Testis (tissue), 3 donors: Measurements from ENCODE around the gene SLC12A4. TPM values are rescaled to one million over a fixed set of nuclear protein-coding genes. Genes with fewer than 3 reads are reported as not detected.

Experiments
- DNase-seq: peaks from one replicate; pipeline ENCODE4 v3.0.0-alpha.2; 2019
- H3K27ac ChIP-seq, 2 donors: fragments of 200-600 bp; sonication (generic); one replicate each; pipeline ENCODE4 v1.5.1; 2019
- H3K27me3 ChIP-seq: fragments of 200-600 bp; sonication (generic); one replicate; pipeline ENCODE4 v1.5.1; 2019
- H3K36me3 ChIP-seq: fragments of 200-600 bp; sonication (generic); one replicate; pipeline ENCODE4 v1.5.1; 2017; ENCODE audit warnings: low read depth; ENCODE audit errors: missing control alignments
- H3K4me1 ChIP-seq: fragments of 200-600 bp; sonication (generic); one replicate; pipeline ENCODE4 v1.5.1; 2019
- H3K4me3 ChIP-seq, 2 donors: fragments of 200-600 bp; sonication (generic); one replicate each; pipeline ENCODE4 v1.5.1; 2017 to 2019
- H3K9me3 ChIP-seq: fragments of 200-600 bp; sonication (generic); one replicate; pipeline ENCODE4 v1.5.1; 2017
- POLR2A ChIP-seq: fragments of 450-650 bp; IDR thresholded peaks from one replicate; pipeline ENCODE4 v1.6.1; 2017; ENCODE audit warnings: antibody characterized with exemption, mild to moderate bottlenecking, moderate library complexity
- WGBS, 2 donors: methylation state at CpG; one replicate each; pipeline ENCODE4 v1.1.5; 2018; 5-methylcytosine and 5-hydroxymethylcytosine counted together
- intact Hi-C: fragments of 100-400 bp; cut with DNase I; formaldehyde crosslinking; loops from one replicate; pipeline ENCODE4 v1.15.1; 2023; ENCODE audit warnings: low total_unique reads
- polyA plus RNA-seq: library from polyadenylated mRNA; stranded (reverse); fragments of 350-450 nt; fragmentation: Illumina TruSeq; extraction: RNeasy Lipid Tissue Mini Kit (QIAGEN cat#74804); gene quantifications from one replicate; pipeline ENCODE4 v1.2.3, GENCODE V29; 2014; ENCODE audit warnings: low read depth, low replicate concordance; ENCODE audit not compliant: insufficient read depth
- total RNA-seq, 2 donors: library from RNA; depleted of rRNA; stranded (reverse); fragments of >200 nt; gene quantifications; one replicate each; pipeline ENCODE4 v1.2.3, GENCODE V29; 2016
- TF ChIP-seq, protein P1 (sequence below), 3 experiments: fragments of 450-650 bp in 2 of 3; fragments of 200-600 bp in 1 of 3; sonication (generic) in 1 of 3; IDR thresholded peaks; one replicate each; pipeline ENCODE4 v1.5.1; 2016 to 2019; ENCODE audit warnings: antibody characterized with exemption in 3 of 3, mild to moderate bottlenecking in 2 of 3, moderate library complexity in 1 of 3

The SLC12A4 gene
- total and polyA plus RNA-seq, 3 donors from 2014 or later = 46.7 to 68.4 (median 64.3) TPM

DNA sequence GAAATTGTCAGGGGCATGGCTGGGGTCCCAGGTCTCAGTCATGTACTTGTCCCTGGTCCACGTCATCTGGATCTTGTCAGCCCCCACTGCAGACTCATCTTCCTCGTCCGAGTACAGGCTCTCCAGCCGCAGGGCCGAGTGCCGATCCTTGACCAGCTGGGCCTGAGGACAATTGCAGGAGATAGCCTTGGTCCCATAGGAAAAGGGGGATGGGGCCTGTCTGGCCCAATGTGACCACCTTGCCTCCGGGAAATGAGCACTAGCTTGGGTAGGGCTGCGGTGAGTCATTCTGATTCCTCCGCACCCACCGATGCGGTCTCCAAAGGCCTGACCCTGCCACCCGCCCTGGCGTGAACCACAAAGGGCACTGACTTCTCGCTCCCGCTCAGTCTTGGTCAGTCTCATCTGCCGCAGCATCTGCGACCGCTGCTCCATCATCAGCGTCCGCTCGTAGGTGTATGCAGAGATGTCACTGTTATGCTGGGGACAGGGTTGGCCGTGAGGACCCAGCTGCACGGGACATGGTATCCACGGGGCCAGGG lies 23.0 kb downstream of the SLC12A4 start:
- no peaks in the 10 kb centered on the region for H3K36me3 ChIP-seq
- DNase-seq = no peak
- H3K27ac ChIP-seq = no peak overlapping the region
- intact Hi-C loops = no loop called here
- peaks cover 15% of the 10 kb centered on the region for H3K4me1 ChIP-seq
- H3K27me3 ChIP-seq = no peaks in the 10 kb centered on the region
- H3K9me3 ChIP-seq = no peaks in the 10 kb centered on the region
- no peak overlapping the region for H3K4me3 ChIP-seq
- TF ChIP-seq, protein P1, sequence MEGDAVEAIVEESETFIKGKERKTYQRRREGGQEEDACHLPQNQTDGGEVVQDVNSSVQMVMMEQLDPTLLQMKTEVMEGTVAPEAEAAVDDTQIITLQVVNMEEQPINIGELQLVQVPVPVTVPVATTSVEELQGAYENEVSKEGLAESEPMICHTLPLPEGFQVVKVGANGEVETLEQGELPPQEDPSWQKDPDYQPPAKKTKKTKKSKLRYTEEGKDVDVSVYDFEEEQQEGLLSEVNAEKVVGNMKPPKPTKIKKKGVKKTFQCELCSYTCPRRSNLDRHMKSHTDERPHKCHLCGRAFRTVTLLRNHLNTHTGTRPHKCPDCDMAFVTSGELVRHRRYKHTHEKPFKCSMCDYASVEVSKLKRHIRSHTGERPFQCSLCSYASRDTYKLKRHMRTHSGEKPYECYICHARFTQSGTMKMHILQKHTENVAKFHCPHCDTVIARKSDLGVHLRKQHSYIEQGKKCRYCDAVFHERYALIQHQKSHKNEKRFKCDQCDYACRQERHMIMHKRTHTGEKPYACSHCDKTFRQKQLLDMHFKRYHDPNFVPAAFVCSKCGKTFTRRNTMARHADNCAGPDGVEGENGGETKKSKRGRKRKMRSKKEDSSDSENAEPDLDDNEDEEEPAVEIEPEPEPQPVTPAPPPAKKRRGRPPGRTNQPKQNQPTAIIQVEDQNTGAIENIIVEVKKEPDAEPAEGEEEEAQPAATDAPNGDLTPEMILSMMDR (IDR thresholded peaks at IDR 0.05) = no peak
- no peak for TF ChIP-seq POLR2A
- 89% methylated on average over 24 of the region's 24 CpGs; no CpG with 5 or more reads in 1 of the 2 donors for WGBS, 2 donors

DNA sequence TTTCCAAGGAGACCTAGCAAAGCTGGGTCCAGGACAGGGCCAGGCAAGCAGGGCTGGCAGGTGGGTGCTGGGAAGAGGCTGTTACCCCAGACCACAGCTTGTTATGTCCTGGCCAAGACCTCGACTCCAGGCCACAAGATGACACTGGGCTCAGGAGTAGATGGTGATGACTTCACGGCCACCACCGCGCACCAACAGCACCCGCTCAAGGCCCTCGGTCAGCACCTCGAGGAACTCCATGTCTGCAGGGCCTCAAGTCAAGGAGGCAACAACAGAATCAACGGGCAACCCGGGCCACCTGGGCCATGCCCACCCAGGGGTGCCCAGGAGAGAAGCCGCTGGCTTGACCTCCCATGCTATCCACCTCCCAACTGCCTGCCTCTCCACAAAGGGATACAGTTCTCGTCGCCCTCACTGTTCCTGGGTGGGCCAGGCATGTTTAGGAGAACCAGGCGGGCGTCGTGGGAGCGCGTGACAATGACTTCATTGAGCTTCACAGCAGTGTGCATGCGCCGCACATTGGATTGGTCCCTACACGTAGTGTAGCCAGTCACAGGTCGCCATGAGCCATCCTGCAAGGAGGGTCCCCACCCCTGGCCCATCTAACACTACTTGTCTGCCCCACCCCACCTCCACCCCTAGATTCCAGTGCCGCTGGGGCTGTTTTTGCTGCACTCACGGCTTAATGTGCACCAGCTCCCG lies 23.6 kb downstream of the SLC12A4 start:
- H3K4me3 ChIP-seq = no peak overlapping the region
- H3K27ac ChIP-seq = peak overlapping the region; percentile 42 to 60
- H3K36me3 ChIP-seq = no peaks in the 10 kb centered on the region
- WGBS, 2 donors = 96% methylated on average over 8 to 24 of the region's 24 CpGs
- H3K4me1 ChIP-seq = peaks cover 15% of the 10 kb centered on the region
- no peak for DNase-seq
- no peaks in the 10 kb centered on the region for H3K9me3 ChIP-seq
- intact Hi-C loops = no loop called here
- TF ChIP-seq, protein P1 (IDR thresholded peaks at IDR 0.05) = no peak
- no peaks in the 10 kb centered on the region for H3K27me3 ChIP-seq

DNA sequence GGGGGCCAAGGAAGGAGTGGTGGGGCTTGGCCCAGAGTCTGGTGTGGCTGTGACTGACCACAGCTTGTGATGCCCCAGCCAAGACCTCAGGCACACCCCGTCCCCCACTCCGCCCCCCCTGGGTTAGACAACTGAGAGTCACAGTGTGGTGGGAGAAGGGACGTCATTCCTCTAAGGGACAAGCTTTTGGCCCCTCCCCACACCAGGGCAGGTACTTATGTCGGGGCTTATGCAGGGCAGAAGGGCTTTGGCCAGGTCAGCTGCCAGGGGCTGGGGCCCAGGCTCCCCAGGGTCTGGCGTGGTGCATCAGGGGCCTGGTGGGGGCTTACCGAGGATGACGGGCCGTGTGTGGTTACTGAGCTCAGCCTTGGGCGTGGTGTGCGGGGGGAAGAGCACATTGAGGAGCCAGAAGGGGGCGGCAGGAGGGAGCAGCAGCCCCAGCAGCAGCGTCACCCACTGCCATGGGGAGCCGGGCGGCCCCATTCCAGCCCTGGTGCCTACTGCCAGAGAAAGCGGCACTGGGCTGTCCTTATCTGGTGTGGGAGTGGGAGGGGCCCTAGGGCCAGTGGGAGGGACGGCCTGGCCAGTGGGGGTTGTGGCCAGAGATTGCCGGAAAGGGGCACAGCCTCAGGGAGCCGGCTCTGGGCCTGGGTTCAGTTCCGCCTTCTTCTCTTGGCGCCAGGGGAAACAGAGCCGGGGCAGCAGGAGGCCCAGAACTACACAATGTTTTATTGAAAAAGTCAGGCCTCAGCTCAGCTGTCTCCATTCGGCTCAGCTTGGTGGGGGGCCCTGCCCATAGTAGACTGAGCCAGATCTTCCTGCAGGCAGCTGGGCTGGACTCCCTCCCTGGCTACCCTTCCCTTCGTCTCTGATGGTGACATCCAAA lies 24.6 kb downstream of the SLC12A4 start, which contains the start of gene LCAT:
TSS of gene LCAT (minus strand) at position 502 of the 886 bp plus-strand sequence. CDS start at position 483, 19 bp downstream.
- peaks cover 15% of the 10 kb centered on the region for H3K4me1 ChIP-seq
- DNase-seq = peak; percentile 81
- no peak for TF ChIP-seq POLR2A
- 36 to 40% methylated on average over 9 to 23 of the region's 23 CpGs for WGBS, 2 donors
- no peaks in the 10 kb centered on the region for H3K9me3 ChIP-seq
- intact Hi-C loops = no loop called here
- H3K4me3 ChIP-seq = no peak within 1 kb of the TSS
- no peaks in the 10 kb centered on the region for H3K27me3 ChIP-seq
- no peaks in the 10 kb centered on the region for H3K36me3 ChIP-seq
- peak within 1 kb of the TSS; percentile 42 to 60 for H3K27ac ChIP-seq

DNA sequence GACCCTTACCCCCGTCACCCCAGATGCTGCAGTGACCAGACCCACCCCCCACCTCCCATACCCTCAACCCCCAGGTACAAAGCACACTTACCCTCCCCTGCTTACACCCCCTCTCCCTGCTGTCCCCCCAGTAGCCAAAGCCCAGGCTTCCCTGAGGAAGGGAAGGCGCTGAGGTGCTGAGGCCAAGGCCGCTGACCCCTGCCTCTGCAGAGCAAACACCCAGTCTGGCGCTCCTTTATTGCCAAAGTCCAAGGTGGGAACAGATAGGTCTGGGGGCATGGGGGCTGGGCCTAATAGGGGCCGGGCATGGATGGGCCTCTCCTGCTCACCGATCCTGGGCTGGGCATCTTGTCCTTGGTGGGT lies 25.2 kb downstream of the SLC12A4 start:
- H3K27me3 ChIP-seq = no peaks in the 10 kb centered on the region
- no peaks in the 10 kb centered on the region for H3K9me3 ChIP-seq
- H3K4me1 ChIP-seq = peaks cover 15% of the 10 kb centered on the region
- intact Hi-C loops = no loop called here
- peak overlapping the region; percentile 42 to 60 for H3K27ac ChIP-seq
- no peak for DNase-seq
- H3K4me3 ChIP-seq = no peak overlapping the region
- TF ChIP-seq, protein P1 (IDR thresholded peaks at IDR 0.05) = no peak
- TF ChIP-seq POLR2A = no peak
- H3K36me3 ChIP-seq = no peaks in the 10 kb centered on the region
- WGBS, 2 donors = 66 to 88% methylated on average over 1 to 6 of the region's 6 CpGs
